Measurements from ENCODE around the gene BICRA.
"Not testable (repeated sequence)": the region's sequence is repeated elsewhere in the genome, so short reads cannot be mapped to it uniquely, and the experiment has no call there.

The BICRA gene

GRCh38 chr19:47663911-47664771 lies 55.2 kb downstream of the BICRA start:
- DNase-seq, result no peak

DNA sequence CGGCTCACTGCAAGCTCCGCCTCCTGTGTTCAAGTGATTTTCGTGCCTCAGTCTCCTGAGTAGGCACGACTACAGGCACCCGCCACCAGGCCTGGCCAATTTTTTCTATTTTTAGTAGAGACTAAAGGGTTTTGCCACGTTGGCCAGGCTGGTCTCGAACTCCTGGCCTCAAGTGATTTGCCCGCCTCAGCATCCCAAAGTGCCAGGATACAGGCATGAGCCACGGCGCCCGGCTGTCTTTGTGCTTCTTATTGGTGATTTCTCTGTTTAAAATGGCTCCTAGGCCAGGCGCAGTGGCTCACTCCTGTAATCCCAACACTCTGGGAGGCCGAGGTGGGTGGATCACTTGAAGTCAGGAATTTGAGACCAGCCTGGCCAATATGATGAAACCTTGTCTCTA lies 59.6 kb downstream of the BICRA start:
- not testable (repeated sequence) for DNase-seq

GRCh38 chr19:47670736-47671135 lies 61.8 kb downstream of the BICRA start:
- no peak for DNase-seq

GRCh38 chr19:47671499-47671898 lies 62.6 kb downstream of the BICRA start:
- DNase-seq, result no peak

DNA sequence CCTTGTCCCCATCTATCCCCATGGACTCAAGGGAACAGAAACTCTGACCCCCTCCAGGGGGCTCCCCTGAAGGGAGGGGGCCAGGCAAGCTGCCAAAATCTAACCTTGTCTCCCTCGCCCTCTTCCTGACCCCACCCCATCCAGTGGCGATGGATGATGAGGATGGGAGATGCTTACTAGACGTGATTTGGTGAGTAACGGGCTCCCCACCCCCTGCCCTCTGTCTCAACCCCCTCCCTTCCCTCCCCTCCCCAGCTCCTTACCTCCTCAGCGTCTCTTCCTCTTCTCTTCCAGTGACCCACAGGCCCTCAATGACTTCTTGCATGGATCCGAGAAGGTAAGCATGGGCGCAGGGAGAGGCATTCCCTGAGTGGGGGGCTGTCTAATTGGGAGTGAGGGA lies 64.5 kb downstream of the BICRA start:
- no peak for DNase-seq

GRCh38 chr19:47674548-47674947 lies 65.6 kb downstream of the BICRA start:
- DNase-seq, result no peak

GRCh38 chr19:47675271-47675670 lies 66.3 kb downstream of the BICRA start:
- DNase-seq, result no peak

GRCh38 chr19:47675859-47676258 lies 66.9 kb downstream of the BICRA start:
- DNase-seq, result no peak

DNA sequence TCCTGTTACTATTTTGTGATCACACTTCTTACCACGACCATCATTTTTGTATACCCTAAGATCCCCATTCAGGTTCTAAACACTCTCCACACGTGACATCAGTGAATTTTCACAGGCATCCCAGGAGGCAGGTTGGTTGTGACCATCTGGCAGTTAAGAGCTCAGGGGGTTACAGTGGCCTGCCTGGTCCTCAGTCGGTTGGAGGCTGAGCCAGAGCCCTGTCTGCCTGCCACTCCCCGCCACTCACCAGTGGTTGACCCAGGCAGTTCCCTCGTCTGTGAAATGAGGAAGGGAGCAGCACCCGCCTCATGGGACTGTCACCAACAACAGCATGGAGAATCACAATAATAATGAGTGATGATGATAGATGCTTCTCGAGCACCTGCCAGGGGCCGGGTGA lies 67.9 kb downstream of the BICRA start:
- no peak for DNase-seq

DNA sequence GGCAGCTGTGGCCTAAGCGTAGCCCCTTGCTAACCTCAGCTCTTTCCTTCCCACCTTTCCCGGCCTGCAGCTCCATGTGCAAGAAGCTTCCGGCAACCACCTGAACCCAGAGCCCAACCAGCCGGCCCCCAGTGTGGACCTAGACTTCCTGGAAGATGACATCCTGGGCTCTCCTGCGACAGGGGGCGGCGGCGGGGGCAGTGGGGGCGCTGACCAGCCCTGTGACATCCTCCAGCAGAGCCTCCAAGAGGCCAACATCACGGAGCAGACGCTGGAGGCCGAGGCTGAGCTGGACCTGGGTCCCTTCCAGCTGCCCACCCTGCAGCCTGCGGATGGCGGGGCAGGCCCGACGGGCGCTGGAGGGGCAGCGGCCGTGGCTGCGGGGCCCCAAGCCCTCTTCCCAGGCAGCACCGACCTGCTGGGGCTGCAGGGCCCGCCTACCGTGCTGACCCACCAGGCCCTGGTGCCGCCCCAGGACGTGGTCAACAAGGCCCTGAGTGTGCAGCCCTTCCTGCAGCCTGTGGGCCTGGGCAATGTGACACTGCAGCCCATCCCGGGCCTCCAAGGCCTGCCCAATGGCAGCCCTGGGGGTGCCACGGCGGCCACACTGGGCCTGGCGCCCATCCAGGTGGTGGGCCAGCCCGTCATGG lies 70.4 kb downstream of the BICRA start:
- no peak for DNase-seq

- DNase-seq, result no peak
These were observed 71.3 kb downstream of the BICRA start for GRCh38 chr19:47679922-47680857.

DNA sequence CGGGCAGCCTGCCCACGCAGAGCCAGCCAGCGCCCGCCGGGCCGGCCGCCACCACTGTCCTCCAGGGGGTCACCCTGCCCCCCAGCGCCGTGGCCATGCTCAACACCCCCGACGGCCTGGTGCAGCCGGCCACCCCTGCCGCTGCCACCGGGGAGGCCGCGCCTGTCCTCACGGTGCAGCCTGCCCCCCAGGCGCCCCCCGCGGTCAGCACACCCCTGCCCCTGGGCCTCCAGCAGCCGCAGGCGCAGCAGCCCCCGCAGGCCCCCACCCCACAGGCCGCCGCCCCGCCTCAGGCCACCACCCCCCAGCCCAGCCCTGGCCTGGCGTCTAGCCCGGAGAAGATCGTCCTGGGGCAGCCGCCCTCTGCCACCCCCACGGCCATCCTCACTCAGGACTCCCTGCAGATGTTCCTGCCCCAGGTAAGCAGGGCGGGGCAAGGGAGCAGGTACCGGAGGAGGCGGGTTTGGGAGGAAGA lies 72.0 kb downstream of the BICRA start:
- DNase-seq, result no peak

DNA sequence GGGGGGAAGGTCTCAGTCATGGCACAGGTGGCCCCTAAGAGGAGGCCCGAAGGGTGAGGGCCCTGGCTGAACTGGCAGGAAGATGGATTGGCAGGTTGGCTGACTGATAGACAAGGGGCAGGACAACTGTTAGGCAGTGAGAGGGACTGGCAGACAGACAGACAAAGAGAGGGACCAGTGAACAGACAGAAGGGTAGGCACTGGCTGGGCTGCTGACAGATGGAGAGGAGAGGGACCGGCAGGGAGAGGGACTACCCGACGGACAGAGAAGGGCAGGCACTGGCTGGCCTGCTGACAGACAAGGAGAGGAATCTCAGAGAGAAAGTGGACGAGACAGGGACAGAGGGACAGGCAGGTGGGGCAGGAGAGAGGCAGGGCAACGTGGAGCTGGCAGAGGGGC lies 72.5 kb downstream of the BICRA start:
- no peak for DNase-seq

DNA sequence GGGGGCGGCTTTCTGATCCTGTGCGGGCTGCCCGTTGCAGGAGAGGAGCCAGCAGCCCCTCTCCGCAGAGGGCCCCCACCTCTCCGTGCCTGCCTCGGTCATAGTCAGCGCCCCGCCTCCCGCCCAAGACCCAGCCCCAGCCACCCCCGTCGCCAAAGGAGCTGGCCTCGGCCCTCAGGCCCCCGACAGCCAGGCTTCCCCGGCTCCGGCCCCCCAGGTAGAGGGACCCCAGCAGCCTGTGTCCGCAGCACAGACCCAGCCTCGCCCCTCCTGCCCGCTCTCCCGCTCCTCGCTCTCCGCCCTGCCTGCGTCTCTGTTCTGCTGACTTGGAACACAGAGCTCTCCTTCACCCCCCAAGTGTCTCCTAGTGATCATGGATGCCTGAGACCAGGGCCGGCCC lies 73.0 kb downstream of the BICRA start:
- no peak for DNase-seq

DNA sequence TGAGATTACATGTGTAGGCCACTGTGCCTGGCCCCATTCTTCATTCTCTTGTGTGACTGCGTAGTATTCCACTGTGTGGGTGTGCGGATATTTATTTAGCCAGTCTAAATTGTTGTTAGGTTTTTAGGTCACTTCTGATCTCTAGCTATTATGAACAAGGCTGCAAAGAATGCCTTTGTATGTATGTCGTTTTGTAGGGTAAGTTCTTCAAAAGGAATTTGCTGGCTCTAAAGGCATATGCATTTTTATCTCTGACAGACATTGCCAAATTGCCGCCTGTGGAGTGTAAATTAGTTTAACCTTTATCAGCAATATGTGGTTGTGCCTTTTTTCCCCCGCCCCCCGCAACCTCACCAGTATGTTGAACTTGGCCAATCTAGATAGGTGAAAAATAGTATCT lies 74.0 kb downstream of the BICRA start:
- no peak for DNase-seq

GRCh38 chr19:47686679-47687450 lies 77.9 kb downstream of the BICRA start:
- DNase-seq, result no peak

DNA sequence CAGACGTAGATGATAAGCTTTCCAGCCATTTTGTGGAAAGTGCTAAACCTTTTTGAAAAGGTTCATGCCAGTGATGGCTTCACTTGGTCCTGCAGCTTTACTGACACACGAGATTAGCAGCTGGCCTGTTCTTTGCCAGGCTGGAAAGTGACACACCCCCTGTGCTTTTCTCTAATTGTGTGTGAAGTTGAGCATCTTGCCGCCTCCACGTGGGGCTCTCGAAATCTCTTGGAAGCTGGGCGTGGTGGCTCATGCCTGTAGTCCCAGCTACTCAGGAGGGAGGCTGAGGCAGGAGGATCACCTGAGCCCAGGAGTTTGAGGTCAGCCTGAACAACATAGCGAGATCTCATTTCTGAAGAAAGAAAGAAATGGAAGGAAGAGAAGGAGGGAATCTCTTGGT lies 79.0 kb downstream of the BICRA start:
- no peak for DNase-seq

DNA sequence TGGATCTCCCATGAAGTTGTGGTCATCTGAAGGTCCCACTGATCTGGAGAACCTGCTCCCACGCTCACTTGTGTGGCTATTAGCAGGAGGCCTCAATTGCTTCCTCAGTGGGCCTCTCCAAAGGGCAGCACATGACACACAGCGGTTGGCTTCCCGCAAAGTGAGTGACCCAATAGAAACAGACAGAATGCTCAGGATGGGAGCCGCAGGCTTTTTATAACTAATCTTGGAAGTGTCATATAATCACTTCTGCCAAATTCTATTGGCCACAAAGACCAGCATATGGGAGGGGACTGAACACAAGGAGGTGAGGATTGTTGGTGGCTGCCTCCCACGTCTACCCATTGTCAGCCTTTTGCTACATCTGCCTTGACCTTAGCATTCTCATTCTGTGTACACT lies 82.2 kb downstream of the BICRA start:
- DNase-seq, result no peak

DNA sequence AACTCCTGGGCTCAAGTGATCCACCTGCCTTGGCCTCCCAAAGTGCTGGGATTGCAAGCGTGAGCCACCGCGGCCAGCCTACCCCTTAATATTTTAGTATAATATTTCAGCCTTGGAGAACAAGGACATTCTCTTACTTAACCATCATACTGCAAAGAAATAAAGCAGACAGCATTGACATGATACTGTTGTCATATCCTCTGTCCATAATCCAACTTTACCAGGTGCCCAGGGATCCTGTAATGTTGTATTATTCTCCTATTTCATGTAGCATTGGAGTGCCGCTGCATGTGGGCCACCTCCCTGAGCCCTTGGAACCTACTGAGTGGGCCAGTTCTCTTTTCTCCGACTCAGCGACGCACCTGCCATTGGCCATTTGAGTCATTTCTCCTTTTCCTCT lies 82.8 kb downstream of the BICRA start:
- no peak for DNase-seq

- no peak for DNase-seq
These were observed 84.6 kb downstream of the BICRA start for GRCh38 chr19:47693489-47693888.

DNA sequence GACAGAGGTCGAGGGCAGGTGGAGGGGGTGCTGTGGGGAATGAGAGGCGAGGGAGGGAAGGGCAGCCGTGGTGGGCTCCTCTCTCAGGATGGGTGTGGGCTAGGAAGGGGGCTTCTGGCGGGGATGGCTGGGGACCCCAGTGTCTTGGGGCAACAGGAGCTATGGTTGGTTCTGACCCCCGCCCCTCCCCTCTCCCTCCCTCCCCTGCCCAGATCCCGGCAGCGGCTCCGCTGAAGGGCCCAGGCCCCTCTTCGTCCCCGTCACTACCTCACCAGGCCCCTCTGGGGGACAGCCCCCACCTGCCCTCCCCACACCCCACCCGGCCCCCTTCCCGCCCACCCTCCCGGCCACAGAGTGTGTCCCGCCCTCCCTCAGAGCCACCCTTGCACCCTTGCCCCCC lies 85.0 kb downstream of the BICRA start:
- no peak for DNase-seq

DNA sequence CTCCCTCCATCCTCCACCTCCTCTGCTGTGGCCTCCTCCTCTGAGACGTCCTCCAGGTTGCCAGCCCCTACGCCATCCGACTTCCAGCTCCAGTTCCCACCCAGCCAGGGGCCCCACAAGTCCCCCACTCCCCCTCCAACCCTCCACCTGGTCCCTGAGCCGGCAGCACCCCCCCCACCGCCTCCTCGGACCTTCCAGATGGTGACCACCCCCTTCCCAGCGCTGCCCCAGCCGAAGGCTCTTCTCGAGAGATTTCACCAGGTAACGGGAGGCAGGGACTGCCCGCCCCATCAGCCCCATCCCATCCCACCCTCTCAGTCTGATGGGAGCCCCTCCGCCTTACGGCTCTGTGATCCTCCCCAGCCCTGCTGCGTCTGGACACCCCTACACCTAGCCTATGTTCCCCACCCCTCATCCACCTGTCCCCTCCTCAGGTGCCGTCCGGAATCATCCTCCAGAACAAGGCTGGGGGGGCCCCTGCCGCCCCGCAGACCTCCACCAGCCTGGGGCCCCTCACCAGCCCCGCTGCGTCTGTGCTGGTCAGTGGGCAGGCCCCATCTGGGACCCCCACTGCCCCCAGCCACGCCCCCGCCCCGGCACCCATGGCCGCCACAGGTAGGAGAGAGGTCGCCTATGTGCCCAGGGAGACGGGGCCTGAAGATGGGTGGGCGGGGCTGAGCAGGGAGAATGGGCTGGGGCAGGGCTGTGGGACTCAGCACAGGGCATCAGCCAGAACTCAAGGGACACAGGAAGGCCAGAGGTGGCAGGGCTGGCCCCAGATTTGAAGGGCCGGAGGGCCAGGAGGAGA lies 85.7 kb downstream of the BICRA start:
- no peak for DNase-seq

Data from NCI-H2029 treated with DMSO at 0.1 percent for 48 hours (cell line).